ENCODE results near the gene TNFAIP1. TPM values are rescaled to one million over a fixed set of nuclear protein-coding genes. Genes with fewer than 3 reads are reported as not detected.

Gene TNFAIP1
- total RNA-seq, 1 donor = 23.7 TPM

- no peak overlapping the region for H3K4me3 ChIP-seq (ENCODE audit: low read depth, low read length)
- DNase-seq (ENCODE audit: low read depth) = no peak
- TF ChIP-seq CTCF (IDR thresholded peaks at IDR 0.05; ENCODE audit: insufficient read depth, low read length) = no peak
These were observed 45.7 kb downstream of the TNFAIP1 start for GRCh38 chr17:28381141-28381825.

GRCh38 chr17:28384281-28385036 lies 48.9 kb downstream of the TNFAIP1 start:
- no peak for TF ChIP-seq CTCF (IDR thresholded peaks at IDR 0.05; ENCODE audit: insufficient read depth, low read length)
- no peak overlapping the region for H3K4me3 ChIP-seq (ENCODE audit: low read depth, low read length)
- DNase-seq (ENCODE audit: low read depth) = no peak

- DNase-seq (ENCODE audit: low read depth) = no peak
- no peak overlapping the region for H3K4me3 ChIP-seq (ENCODE audit: low read depth, low read length)
- TF ChIP-seq CTCF (IDR thresholded peaks at IDR 0.05; ENCODE audit: insufficient read depth, low read length) = no peak
These were observed 49.5 kb downstream of the TNFAIP1 start for GRCh38 chr17:28385037-28385400.

- DNase-seq (ENCODE audit: low read depth) = no peak
- no peak overlapping the region for H3K4me3 ChIP-seq (ENCODE audit: low read depth, low read length)
- TF ChIP-seq CTCF (IDR thresholded peaks at IDR 0.05; ENCODE audit: insufficient read depth, low read length) = no peak
These were observed 49.8 kb downstream of the TNFAIP1 start for GRCh38 chr17:28385406-28385805.

- H3K4me3 ChIP-seq (ENCODE audit: low read depth, low read length) = no peak overlapping the region
- no peak for DNase-seq (ENCODE audit: low read depth)
- TF ChIP-seq CTCF (IDR thresholded peaks at IDR 0.05; ENCODE audit: insufficient read depth, low read length) = no peak
These were observed 50.8 kb downstream of the TNFAIP1 start for GRCh38 chr17:28386391-28386790.

GRCh38 chr17:28388106-28388505 lies 52.5 kb downstream of the TNFAIP1 start:
- DNase-seq (ENCODE audit: low read depth) = no peak
- H3K4me3 ChIP-seq (ENCODE audit: low read depth, low read length) = no peak overlapping the region
- TF ChIP-seq CTCF (IDR thresholded peaks at IDR 0.05; ENCODE audit: insufficient read depth, low read length) = no peak

Data from fibroblast of the aortic adventitia (primary cell).